Measurements from ENCODE around the gene WASF3. TPM values are rescaled to one million over a fixed set of nuclear protein-coding genes. Genes with fewer than 3 reads are reported as not detected.

The WASF3 gene
- 0.14 and 0.30 TPM in 2 replicates for total RNA-seq

GRCh38 chr13:26557393-26558073 is at the start of gene WASF3:
Gene WASF3, plus strand, starts transcription at chr13:26557683. Its CDS starts 84,588 bp downstream, at chr13:26642271.
- intact Hi-C loops (cut with micrococcal nuclease), result loop anchor here (5.0 kb wide), 1 partner anchor 370 kb away; no protein-coding TSS in a partner anchor

- intact Hi-C loops (cut with micrococcal nuclease), result no loop called here
Observed at GRCh38 chr13:26508885-26509284, 48.6 kb upstream of the WASF3 start.

- intact Hi-C loops (cut with micrococcal nuclease), result no loop called here
Observed at GRCh38 chr13:26509491-26509890, 48.0 kb upstream of the WASF3 start.

GRCh38 chr13:26513931-26514330 is 43.6 kb upstream of the WASF3 start:
- intact Hi-C loops (cut with micrococcal nuclease), result no loop called here

- intact Hi-C loops (cut with micrococcal nuclease), result no loop called here
Observed at GRCh38 chr13:26515721-26516120, 41.8 kb upstream of the WASF3 start.

GRCh38 chr13:26517936-26518335 is 39.5 kb upstream of the WASF3 start:
- intact Hi-C loops (cut with micrococcal nuclease), result no loop called here

- intact Hi-C loops (cut with micrococcal nuclease), result no loop called here
Observed at GRCh38 chr13:26518451-26518959, 39.0 kb upstream of the WASF3 start.

- intact Hi-C loops (cut with micrococcal nuclease), result no loop called here
Observed at GRCh38 chr13:26522571-26522970, 34.9 kb upstream of the WASF3 start.

- intact Hi-C loops (cut with micrococcal nuclease), result no loop called here
Observed at GRCh38 chr13:26523007-26523406, 34.5 kb upstream of the WASF3 start.

GRCh38 chr13:26525528-26525927 is 32.0 kb upstream of the WASF3 start:
- intact Hi-C loops (cut with micrococcal nuclease), result no loop called here

GRCh38 chr13:26526702-26527216 is 30.7 kb upstream of the WASF3 start:
- intact Hi-C loops (cut with micrococcal nuclease), result no loop called here

GRCh38 chr13:26528527-26528926 is 29.0 kb upstream of the WASF3 start:
- intact Hi-C loops (cut with micrococcal nuclease), result no loop called here

GRCh38 chr13:26529441-26529840 is 28.0 kb upstream of the WASF3 start:
- intact Hi-C loops (cut with micrococcal nuclease), result no loop called here

GRCh38 chr13:26531742-26532141 is 25.7 kb upstream of the WASF3 start:
- intact Hi-C loops (cut with micrococcal nuclease), result no loop called here

GRCh38 chr13:26534036-26534726 is 23.3 kb upstream of the WASF3 start:
- intact Hi-C loops (cut with micrococcal nuclease), result no loop called here

GRCh38 chr13:26538363-26539317 is 18.8 kb upstream of the WASF3 start:
- intact Hi-C loops (cut with micrococcal nuclease), result no loop called here

- intact Hi-C loops (cut with micrococcal nuclease), result no loop called here
Observed at GRCh38 chr13:26539738-26540292, 17.7 kb upstream of the WASF3 start.

GRCh38 chr13:26540334-26540733 is 17.1 kb upstream of the WASF3 start:
- intact Hi-C loops (cut with micrococcal nuclease), result no loop called here

GRCh38 chr13:26541041-26541440 is 16.4 kb upstream of the WASF3 start:
- intact Hi-C loops (cut with micrococcal nuclease), result no loop called here

- intact Hi-C loops (cut with micrococcal nuclease), result no loop called here
Observed at GRCh38 chr13:26541678-26542568, 15.6 kb upstream of the WASF3 start.

All from T-helper 2 cell treated with Interferon-gamma antibody and Interleukin-4, amounts not matched to agents 100 ng/mL and 5 ng/mL, for 36 hours (primary cell).